Measurements from ENCODE around the gene ZNF182. TPM values are rescaled to one million over a fixed set of nuclear protein-coding genes. Genes with fewer than 3 reads are reported as not detected.

The ZNF182 gene
- total and polyA plus RNA-seq, 9 of the 15 experiments (the other 6 are each of a cell fraction or from before 2014, with no cell fraction given) = 0.59 to 5.0 (median 3.9) TPM

- TF ChIP-seq FOXO4 (CRISPR knock-in tag; IDR thresholded peaks at IDR 0.05) (no peak), DMBX1 (CRISPR knock-in tag; IDR thresholded peaks at IDR 0.05; ENCODE audit: borderline replicate concordance) (no peak), GABPB1 (CRISPR knock-in tag; IDR thresholded peaks at IDR 0.05) (peak; percentile 74; the same call in 1 of the 2 replicates), BCOR (IDR thresholded peaks at IDR 0.05) (peak; percentile 78), RBM15 (IDR thresholded peaks at IDR 0.05; ENCODE audit: insufficient read depth, low read length) (no peak), TBP (optimal IDR thresholded peaks at IDR 0.05; ENCODE audit: low read depth, low read length) (peak; percentile 42), ZBTB33 (CRISPR knock-in tag; IDR thresholded peaks at IDR 0.05) (no peak), SMAD3 (CRISPR knock-in tag; conservative IDR thresholded peaks at IDR 0.05) (no peak), SIX5 (IDR thresholded peaks at IDR 0.05; ENCODE audit: borderline replicate concordance in 1 of 2, insufficient read depth in 1 of 2, low read depth in 1 of 2, low read length in 2 of 2) (peak in 1 of 2 experiments; percentile 23; a peak in 1 of 4 replicates), NRF1 (conservative IDR thresholded peaks at IDR 0.05 in 1 of 2, IDR thresholded peaks at IDR 0.05 in 1 of 2) (peak; percentile 97 to 98), ELF1 (tag; IDR thresholded peaks at IDR 0.05) (peak; percentile 91), FOXK2 (conservative IDR thresholded peaks at IDR 0.05 in 1 of 2, IDR thresholded peaks at IDR 0.05 in 1 of 2; ENCODE audit: low read depth in 2 of 2) (peak; percentile 94 to 97), SMC3 (conservative IDR thresholded peaks at IDR 0.05; ENCODE audit: insufficient read depth, low read depth, low read length) (no peak), RBM14 (IDR thresholded peaks at IDR 0.05; ENCODE audit: borderline replicate concordance, insufficient read depth, low read depth, low read length) (no peak), SRSF1 (IDR thresholded peaks at IDR 0.05; ENCODE audit: low read depth, low read length) (no peak), ETV5 (CRISPR knock-in tag; IDR thresholded peaks at IDR 0.05; ENCODE audit: low read depth) (peak; percentile 72), NR2C1 (IDR thresholded peaks at IDR 0.05) (peak; percentile 53), NR2C1 (tag; IDR thresholded peaks at IDR 0.05) (no peak), TEAD4 (IDR thresholded peaks at IDR 0.05; ENCODE audit: low read length) (no peak), TEAD4 (CRISPR knock-in tag; IDR thresholded peaks at IDR 0.05; ENCODE audit: borderline replicate concordance) (no peak), RBM25 (IDR thresholded peaks at IDR 0.05; ENCODE audit: low read depth, low read length, severe bottlenecking) (no peak), NCOA2 (IDR thresholded peaks at IDR 0.05; ENCODE audit: partially characterized antibody in 2 of 2) (no peak), ZNF347 (CRISPR knock-in tag; IDR thresholded peaks at IDR 0.05; ENCODE audit: low read depth) (no peak), ETV1 (tag; conservative IDR thresholded peaks at IDR 0.05; ENCODE audit: low read depth) (peak; percentile 94), NFIC (IDR thresholded peaks at IDR 0.05) (peak; percentile 34; the same call in 1 of the 2 replicates), TCF3 (CRISPR knock-in tag; IDR thresholded peaks at IDR 0.05) (0 out of 2 replicates have a peak, but pooled peaks have one; percentile 4), RCOR1 (IDR thresholded peaks at IDR 0.05; ENCODE audit: borderline replicate concordance in 1 of 2, low read depth in 2 of 2, low read length in 2 of 2) (no peak)
Observed at GRCh38 chrX:48003758-48004457, at the start of gene ZNF182 (continued).

Measured in K562 (cell line).